HepG2 (cell line): ENCODE results near the gene LIMK2. TPM values are rescaled to one million over a fixed set of nuclear protein-coding genes. Genes with fewer than 3 reads are reported as not detected.

ENCODE experiments used
- KDM2A ChIP-seq: sonication (generic); formaldehyde crosslinking; IDR thresholded peaks from 2 replicates; pipeline ENCODE4 v1.4.0; 2020; ENCODE audit warnings: low read depth, missing genetic modification reagents, borderline replicate concordance
- NFYB ChIP-seq: sonication (generic); formaldehyde crosslinking; IDR thresholded peaks from 2 replicates; pipeline ENCODE4 v1.4.0; 2020; ENCODE audit warnings: missing genetic modification reagents
- PHF8 ChIP-seq: sonication (generic); formaldehyde crosslinking; IDR thresholded peaks from 2 replicates; pipeline ENCODE4 v1.5.0; 2020; ENCODE audit warnings: missing genetic modification reagents
- STAT5B ChIP-seq: sonication (generic); formaldehyde crosslinking; IDR thresholded peaks from 2 replicates; pipeline ENCODE4 v1.4.0; 2020; ENCODE audit warnings: missing genetic modification reagents
- ZBED4 ChIP-seq: sonication (generic); formaldehyde crosslinking; IDR thresholded peaks from 2 replicates; pipeline ENCODE4 v1.4.0; 2020; ENCODE audit warnings: missing genetic modification reagents, borderline replicate concordance
- ZNF253 ChIP-seq: sonication (generic); formaldehyde crosslinking; IDR thresholded peaks from 2 replicates; pipeline ENCODE4 v1.8.0; 2022; ENCODE audit warnings: mild to moderate bottlenecking, missing genetic modification reagents, borderline replicate concordance
- ZNF563 ChIP-seq: sonication (generic); formaldehyde crosslinking; IDR thresholded peaks from 2 replicates; pipeline ENCODE4 v1.8.0; 2022; ENCODE audit warnings: mild to moderate bottlenecking, moderate library complexity, missing genetic modification reagents
- ZNF574 ChIP-seq: sonication (generic); formaldehyde crosslinking; IDR thresholded peaks from 2 replicates; pipeline ENCODE4 v1.4.0; 2020; ENCODE audit warnings: missing genetic modification reagents
- polyA plus RNA-seq, 8 experiments: library from polyadenylated mRNA; depleted of rRNA in 3 of 8; stranded (reverse) in 7 of 8; unstranded in 1 of 8; fragments of >200 nt; fragmentation: Illumina TruSeq in 4 of 8; extraction: Trizol in 4 of 8; gene quantifications; 2 replicates each; pipeline versions ENCODE4 v1.2.1 to v1.2.3, GENCODE V29; 2011 to 2016; ENCODE audit warnings: low read depth in 4 of 8, missing spikeins in 1 of 8, mixed read lengths in 1 of 8; ENCODE audit not compliant: insufficient read depth in 1 of 8
- total RNA-seq, 5 experiments: library from RNA; depleted of rRNA; stranded (reverse); fragments of >200 nt; fragmentation: Illumina TruSeq; extraction: Trizol; gene quantifications; 2 replicates each; pipeline ENCODE4 v1.2.3, GENCODE V29; 2016; ENCODE audit warnings: low read depth in 1 of 5
- TF ChIP-seq, protein P1 (sequence below): sonication (generic); formaldehyde crosslinking; IDR thresholded peaks from 2 replicates; pipeline ENCODE4 v1.5.0; 2020; ENCODE audit warnings: missing genetic modification reagents, mild to moderate bottlenecking, borderline replicate concordance
- TF ChIP-seq, protein P2 (sequence below): sonication (generic); formaldehyde crosslinking; IDR thresholded peaks from 2 replicates; pipeline ENCODE4 v1.5.1; 2020; ENCODE audit warnings: mild to moderate bottlenecking, missing genetic modification reagents, moderate library complexity
- TF ChIP-seq, protein P3 (sequence below): sonication (generic); formaldehyde crosslinking; IDR thresholded peaks from 2 replicates; pipeline ENCODE4 v1.5.0; 2020; ENCODE audit warnings: mild to moderate bottlenecking, missing genetic modification reagents, borderline replicate concordance
- TF ChIP-seq, protein P4 (sequence below): sonication (generic); formaldehyde crosslinking; IDR thresholded peaks from 2 replicates; pipeline ENCODE4 v1.5.0; 2020; ENCODE audit warnings: mild to moderate bottlenecking, missing genetic modification reagents

The LIMK2 gene
- total and polyA plus RNA-seq, 2 of the 13 experiments (the other 11 are each of a cell fraction or from before 2014, with no cell fraction given): 20.9 to 29.8 TPM

- TF ChIP-seq, protein P1, sequence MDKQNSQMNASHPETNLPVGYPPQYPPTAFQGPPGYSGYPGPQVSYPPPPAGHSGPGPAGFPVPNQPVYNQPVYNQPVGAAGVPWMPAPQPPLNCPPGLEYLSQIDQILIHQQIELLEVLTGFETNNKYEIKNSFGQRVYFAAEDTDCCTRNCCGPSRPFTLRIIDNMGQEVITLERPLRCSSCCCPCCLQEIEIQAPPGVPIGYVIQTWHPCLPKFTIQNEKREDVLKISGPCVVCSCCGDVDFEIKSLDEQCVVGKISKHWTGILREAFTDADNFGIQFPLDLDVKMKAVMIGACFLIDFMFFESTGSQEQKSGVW (CRISPR knock-in tag): no peak
- peak; percentile 68 for TF ChIP-seq PHF8 (CRISPR knock-in tag)
- TF ChIP-seq ZNF563 (CRISPR knock-in tag): peak; percentile 78
- TF ChIP-seq STAT5B (CRISPR knock-in tag): no peak
- TF ChIP-seq, protein P2, sequence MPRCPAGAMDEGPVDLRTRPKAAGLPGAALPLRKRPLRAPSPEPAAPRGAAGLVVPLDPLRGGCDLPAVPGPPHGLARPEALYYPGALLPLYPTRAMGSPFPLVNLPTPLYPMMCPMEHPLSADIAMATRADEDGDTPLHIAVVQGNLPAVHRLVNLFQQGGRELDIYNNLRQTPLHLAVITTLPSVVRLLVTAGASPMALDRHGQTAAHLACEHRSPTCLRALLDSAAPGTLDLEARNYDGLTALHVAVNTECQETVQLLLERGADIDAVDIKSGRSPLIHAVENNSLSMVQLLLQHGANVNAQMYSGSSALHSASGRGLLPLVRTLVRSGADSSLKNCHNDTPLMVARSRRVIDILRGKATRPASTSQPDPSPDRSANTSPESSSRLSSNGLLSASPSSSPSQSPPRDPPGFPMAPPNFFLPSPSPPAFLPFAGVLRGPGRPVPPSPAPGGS: peak; percentile 39; the same call in 1 of the 2 replicates
- peak; percentile 79 for TF ChIP-seq ZNF574 (CRISPR knock-in tag)
- TF ChIP-seq, protein P3, sequence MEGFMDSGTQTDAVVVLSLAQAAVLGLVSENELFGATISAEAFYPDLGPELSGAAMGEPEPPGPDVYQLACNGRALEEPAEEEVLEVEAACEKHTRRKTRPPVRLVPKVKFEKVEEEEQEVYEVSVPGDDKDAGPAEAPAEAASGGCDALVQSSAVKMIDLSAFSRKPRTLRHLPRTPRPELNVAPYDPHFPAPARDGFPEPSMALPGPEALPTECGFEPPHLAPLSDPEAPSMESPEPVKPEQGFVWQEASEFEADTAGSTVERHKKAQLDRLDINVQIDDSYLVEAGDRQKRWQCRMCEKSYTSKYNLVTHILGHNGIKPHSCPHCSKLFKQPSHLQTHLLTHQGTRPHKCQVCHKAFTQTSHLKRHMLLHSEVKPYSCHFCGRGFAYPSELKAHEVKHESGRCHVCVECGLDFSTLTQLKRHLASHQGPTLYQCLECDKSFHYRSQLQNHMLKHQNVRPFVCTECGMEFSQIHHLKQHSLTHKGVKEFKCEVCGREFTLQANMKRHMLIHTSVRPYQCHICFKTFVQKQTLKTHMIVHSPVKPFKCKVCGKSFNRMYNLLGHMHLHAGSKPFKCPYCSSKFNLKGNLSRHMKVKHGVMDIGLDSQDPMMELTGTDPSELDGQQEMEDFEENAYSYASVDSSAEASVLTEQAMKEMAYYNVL (CRISPR knock-in tag): no peak
- TF ChIP-seq, protein P4, sequence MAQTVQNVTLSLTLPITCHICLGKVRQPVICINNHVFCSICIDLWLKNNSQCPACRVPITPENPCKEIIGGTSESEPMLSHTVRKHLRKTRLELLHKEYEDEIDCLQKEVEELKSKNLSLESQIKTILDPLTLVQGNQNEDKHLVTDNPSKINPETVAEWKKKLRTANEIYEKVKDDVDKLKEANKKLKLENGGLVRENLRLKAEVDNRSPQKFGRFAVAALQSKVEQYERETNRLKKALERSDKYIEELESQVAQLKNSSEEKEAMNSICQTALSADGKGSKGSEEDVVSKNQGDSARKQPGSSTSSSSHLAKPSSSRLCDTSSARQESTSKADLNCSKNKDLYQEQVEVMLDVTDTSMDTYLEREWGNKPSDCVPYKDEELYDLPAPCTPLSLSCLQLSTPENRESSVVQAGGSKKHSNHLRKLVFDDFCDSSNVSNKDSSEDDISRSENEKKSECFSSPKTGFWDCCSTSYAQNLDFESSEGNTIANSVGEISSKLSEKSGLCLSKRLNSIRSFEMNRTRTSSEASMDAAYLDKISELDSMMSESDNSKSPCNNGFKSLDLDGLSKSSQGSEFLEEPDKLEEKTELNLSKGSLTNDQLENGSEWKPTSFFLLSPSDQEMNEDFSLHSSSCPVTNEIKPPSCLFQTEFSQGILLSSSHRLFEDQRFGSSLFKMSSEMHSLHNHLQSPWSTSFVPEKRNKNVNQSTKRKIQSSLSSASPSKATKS (CRISPR knock-in tag): no peak
- peak; percentile 74; the same call in 1 of the 2 replicates for TF ChIP-seq ZBED4 (CRISPR knock-in tag)
- peak; percentile 43 for TF ChIP-seq NFYB (CRISPR knock-in tag)
- peak; percentile 92 for TF ChIP-seq KDM2A (CRISPR knock-in tag)
- no peak for TF ChIP-seq ZNF253 (CRISPR knock-in tag)
Measured at GRCh38 chr22:31211862-31212730, at the start of gene LIMK2 (continued).
